HG02884 (cell line): ENCODE measurements around the gene HOXD9.

Source experiments
- ATAC-seq: cut with Tn5 transposase; IDR thresholded peaks from one replicate; pipeline ENCODE4 v1.9.1; 2021; ENCODE audit warnings: mild to moderate bottlenecking, moderate library complexity; ENCODE audit not compliant: unreplicated experiment

The HOXD9 gene

DNA sequence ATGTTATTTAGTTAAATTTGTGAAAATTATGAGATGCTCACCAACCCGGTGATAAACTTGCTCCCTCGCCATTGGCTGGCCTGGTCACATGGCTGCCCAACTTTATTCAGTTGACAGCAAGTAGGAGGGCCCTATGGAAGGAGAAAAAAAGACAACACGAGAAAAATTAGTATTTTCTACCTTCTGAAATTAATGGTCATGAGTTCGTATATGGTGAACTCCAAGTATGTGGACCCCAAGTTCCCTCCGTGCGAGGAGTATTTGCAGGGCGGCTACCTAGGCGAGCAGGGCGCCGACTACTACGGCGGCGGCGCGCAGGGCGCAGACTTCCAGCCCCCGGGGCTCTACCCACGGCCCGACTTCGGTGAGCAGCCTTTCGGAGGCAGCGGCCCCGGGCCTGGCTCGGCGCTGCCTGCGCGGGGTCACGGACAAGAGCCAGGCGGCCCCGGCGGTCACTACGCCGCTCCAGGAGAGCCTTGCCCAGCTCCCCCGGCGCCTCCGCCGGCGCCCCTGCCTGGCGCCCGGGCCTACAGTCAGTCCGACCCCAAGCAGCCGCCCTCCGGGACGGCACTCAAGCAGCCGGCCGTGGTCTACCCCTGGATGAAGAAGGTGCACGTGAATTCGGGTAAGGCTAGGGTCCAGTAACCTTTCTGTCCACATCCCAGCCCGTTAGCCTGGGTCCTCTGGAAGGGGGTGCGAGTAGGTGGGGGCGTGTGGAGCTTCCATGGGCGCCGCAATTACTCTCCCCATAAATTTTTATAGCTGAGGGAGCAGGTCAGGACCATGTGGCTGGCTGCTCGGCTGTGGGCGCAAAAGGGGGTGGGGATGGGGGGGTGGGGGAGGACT is 29.1 kb downstream of the HOXD9 start, which contains the start of gene HOXD4:
HOXD4 (plus strand) TSS at position 109 of the 846 bp plus-strand sequence; CDS start at position 193, 84 bp downstream.
- ATAC-seq: no peak

DNA sequence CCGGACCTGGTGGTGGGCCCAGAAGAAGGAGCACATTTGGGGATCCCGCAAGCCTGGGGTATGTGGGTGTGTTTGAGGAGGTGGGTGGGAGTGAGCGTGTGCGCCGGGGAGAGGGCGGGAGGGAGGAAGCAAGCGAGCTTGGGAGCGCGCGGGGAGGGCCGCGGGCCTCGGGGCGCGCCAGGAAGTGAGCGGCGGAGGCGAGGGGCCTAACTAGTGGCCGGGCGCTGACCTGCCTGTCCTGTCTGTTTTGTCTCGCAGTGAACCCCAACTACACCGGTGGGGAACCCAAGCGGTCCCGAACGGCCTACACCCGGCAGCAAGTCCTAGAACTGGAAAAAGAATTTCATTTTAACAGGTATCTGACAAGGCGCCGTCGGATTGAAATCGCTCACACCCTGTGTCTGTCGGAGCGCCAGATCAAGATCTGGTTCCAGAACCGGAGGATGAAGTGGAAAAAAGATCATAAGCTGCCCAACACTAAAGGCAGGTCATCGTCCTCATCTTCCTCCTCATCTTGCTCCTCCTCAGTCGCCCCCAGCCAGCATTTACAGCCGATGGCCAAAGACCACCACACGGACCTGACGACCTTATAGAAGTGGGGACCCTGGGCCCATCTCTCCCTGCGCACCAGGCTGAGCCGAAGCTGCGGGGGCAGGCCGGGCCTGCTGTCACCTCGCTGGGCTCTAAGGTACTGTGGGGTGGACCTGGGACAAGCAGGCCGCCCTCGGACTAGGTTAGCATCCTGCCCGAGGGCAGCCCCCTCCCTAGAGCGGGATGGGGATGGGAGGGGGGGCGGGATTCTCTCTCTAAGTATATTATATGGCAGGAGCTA is 30.0 kb downstream of the HOXD9 start:
- ATAC-seq: no peak

DNA sequence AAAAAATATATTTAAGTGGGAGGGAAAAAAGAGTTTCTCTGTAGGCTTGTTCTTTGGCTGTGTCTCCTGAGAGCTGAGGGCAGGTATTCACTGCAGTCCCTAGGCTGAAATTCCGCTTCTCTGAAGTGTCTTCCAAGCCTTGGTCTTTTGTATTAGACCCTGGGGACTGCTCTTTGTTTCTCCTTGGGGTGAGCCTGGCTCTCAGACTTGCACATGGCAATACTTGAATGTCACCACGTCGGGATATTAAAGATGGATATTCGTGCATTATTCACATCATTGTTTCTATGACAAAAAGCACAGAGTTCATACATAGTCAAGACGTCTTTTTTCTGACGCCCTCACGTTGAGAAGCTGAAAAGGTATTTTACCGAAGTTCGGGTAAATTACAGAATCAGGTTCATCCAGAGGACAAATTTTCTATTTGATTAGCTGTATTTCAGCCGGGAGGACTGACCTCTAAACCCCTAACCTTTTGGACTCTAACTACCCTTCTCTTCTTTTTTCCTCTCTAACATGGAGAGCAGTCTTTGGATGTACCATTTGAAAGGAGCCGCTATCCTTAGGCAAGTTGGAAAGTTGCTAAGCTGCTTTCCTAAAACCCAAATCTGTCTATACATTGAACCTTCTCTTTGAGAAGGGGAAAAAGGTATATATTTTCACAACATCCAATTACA is 32.2 kb downstream of the HOXD9 start:
- no peak for ATAC-seq

DNA sequence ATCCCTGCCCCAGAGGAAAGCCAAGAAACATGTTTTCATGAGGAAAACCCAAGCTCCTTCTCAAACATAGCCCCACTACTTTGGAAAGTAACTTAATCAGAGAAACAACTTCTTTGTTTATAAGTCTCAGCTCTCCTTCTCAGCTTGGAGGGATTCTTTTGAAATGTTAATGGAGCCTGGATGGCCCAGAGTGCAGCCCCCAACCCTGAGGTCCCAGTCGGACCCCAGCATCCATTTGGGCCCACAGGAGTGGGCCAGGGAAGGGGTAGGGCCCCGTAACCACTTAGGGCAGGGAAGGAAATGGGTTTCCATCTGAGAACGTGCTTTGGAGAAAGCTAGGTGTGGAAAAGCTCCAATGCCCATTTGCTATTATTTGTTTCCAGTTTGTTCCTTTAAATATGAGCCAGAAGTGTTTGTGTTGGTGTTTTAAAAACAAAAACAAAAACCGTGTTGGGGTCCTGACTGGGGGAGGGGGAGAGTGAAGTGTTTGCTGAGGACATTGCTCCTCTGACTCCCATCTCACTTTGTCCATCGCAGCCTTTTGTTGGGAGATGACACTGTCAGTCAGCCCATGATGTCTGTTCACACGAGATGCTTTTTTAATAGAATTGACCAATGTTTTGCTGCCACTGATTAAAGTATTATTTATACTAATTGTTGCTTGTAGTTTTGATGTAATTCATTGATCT is 33.0 kb downstream of the HOXD9 start:
- no peak for ATAC-seq

DNA sequence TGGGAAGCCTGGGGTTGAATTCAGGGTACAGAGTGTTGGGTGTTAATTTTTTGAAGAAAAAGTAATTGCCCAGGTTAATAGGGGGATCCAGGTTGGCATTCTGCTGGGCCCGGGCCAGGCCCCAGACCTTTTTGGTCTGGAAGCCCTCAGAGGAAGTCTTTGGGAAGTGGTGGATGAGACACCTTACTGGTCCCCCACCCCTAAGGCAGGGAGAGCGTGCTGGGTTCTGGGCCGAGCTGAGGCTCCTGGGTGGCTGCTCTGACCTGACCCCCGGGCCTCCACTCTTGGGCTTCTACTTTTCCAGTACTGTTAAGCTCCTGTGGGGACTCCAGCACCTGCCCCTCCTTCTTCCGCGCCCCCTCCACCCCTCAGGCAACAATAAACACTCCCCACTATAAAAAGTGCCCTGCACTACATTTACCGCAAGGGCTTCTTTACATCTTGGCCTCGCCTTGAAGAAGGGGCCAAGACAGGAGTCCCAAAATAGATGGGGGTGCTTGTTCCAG is 33.8 kb downstream of the HOXD9 start:
- ATAC-seq: no peak

DNA sequence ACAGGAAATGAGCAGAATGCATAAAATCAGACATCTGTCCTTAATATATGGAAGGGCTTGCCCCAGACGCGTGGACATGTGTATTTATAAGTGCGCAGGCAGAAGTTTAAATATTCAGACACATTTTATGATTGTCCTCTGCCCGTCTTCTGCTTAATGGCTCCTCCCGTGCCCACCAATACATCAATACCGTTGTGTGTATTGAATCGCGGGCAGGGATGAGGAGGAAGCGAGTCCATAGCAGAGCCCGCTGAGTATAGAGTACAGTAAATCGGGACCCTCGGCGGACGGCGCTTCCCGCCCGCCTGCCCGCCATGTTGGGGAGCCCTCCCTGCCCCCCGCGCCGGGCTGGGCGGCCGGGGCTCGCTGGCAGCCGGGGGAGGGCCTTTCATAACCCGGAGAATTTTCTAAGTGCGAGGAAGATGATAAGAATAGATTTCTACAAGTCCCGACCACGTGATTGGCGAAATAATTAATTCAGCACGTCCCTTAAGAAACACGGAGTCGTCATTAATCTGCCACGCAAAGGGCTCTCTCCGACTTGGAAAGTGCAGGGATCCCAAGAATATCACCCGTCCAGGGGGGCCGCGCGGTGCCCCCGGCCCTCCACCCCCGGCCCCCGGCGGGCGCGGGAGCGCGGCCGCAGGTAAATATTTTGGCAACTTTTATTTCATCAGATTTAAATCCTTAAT is 34.4 kb downstream of the HOXD9 start, which contains the start of gene HOXD3:
HOXD3 (plus strand) TSS at position 501 of the 692 bp plus-strand sequence. CDS start 11,808 bp downstream, outside the sequence.
- no peak for ATAC-seq

DNA sequence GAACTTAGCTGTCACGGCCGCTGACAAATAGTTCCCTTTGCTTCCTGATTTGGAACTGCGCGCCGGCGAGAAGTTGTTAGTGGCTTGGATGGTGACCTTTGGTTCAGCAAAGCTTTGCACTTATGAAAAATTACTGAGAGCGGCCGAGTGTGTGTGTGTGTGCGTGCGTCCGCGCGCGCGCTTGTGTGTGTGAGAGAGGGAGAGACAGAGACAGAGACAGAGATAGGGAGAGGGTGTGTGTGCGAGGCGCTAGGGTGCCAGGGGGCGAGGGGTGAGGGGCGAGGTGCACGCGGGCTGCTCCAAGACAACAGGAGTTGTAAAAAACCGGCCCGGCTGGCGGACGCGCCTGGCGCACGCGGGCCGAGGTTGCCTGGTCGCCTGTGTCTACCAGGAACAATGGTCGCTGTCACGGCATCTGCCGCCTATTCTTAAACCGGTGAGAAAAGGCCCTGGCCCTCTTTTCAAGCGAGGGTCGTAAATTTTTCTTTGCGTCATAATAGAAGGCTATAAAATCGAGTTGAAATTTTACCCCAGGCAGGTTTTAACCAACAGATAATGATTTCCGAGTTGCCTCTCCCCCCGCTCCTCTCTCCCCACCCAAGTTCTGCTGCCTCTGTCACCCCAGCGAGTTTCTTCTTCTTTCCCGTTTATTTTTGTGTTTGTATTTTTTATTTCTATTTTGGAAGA is 35.1 kb downstream of the HOXD9 start:
- ATAC-seq: no peak

DNA sequence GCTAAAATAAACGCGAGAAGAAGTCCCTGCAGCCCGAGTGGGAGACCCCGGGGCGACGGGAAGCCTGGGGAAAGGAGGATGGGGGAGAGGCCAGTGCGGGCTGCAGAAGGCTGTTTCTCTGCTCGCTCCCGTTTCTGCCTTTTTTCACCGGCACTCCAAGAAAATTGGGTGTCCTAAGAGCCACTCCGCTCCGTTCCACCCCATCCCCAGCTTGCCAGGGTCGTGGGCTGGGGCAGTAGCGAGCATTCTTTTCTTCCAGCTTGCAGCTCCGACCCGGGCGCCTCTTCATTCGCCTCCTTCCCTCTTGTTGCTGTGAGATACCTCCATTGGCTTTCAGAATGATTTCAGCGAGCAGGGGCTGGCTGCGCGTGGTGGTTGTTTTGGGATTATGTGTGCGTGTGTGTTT is 35.7 kb downstream of the HOXD9 start:
- no peak for ATAC-seq

DNA sequence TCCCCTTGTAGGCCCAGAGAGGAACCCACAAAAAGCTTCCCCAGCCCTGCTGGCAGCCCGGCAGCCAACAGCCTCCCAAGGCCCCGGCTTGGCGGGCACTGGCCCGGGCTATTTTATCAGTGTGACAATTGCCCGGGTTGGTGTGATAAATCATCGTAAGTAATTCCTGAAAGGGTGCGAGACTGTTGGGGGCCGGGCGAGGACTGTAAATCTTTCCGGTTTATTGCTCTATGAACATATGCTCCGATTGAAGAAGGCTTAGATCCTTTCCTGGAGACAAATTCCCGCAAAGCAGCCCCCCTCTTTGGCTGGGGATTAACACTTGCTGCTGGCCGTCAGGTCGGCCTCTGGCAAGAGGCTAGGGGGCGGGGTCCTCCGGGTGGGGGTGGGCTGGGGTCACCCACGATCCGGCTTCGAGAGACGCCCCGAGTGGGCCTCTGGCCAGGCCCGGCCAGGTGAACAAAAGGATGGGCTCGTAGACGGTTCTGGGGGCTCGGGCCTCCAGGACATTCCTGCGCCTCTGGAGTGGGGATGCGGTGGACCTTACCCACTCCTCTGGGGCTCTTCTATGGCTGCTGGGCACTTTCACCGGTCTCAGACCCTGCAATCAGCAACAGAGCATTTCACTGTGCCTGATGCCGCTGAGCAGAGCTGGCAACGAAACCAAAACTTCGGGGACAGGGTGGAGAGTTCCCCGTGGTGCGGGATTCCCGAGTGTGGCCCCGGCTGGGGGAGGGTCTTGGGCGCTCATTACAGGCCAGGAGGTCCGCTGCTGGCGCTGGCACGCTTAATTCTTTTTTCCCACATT is 36.5 kb downstream of the HOXD9 start:
- no peak for ATAC-seq

DNA sequence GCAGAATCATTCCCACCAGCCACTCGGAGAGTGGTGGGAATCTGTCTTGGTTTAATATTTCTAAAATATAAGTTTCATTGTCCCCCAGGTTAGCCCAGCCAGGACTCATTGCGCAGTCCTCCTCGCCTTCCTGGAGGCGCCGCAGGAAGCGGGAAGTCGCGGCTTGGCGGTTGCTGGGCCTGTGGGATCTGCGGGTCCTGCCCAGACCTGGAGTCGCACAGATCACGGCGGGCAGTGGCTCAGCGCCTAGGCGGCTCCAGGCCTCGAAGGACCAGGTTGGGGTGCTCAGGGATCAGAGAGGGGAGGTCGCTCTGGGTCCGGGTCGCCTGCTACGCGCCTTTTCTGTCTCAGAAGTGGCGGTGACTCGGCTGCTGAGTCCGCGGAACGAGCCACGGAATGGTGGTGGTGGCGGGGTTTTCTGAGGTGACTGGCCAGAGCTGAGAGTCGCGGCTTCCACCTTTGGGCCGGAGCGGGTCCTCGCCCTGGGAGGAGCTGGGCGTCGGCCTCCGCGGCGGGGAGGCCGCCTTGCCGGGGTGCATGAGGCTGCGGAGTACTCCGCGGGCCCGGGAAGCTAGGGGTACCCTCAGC is 37.2 kb downstream of the HOXD9 start:
- no peak for ATAC-seq

DNA sequence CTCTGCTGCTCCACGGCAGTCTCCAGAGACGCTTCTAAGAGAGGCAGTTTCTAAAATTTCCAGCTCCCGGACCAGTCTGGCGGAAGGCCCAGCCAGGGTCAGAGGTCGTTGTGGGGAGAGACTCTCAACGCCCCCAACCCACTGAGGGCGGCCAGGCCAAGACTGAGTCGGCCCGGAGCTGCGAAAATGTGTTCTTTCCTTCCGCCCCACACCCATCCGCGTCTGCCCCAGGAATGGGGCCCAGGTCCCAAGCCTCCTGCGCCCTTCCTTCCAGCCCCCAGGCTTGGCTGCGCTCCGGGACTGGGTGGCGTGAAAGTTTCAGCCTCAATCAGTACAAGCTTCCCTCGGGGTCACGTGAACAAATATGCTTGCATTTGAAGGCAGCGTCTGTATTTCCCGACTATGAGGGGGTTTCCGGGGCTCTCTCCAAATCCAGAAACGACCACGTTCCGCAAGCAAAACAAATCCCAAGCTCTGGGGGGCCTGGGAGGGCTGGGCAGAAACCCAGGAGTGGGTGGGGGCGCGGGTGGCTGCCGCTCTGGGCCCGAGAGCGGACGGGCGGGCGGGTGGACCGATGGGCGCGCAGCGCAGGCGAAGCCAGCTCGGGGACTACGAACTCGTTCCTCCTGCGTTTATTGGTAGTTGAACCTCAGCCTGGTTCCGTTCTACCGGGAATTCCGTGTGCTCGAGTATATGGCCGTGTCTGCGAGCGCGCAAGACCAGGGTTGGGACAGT is 37.9 kb downstream of the HOXD9 start:
- ATAC-seq: no peak

DNA sequence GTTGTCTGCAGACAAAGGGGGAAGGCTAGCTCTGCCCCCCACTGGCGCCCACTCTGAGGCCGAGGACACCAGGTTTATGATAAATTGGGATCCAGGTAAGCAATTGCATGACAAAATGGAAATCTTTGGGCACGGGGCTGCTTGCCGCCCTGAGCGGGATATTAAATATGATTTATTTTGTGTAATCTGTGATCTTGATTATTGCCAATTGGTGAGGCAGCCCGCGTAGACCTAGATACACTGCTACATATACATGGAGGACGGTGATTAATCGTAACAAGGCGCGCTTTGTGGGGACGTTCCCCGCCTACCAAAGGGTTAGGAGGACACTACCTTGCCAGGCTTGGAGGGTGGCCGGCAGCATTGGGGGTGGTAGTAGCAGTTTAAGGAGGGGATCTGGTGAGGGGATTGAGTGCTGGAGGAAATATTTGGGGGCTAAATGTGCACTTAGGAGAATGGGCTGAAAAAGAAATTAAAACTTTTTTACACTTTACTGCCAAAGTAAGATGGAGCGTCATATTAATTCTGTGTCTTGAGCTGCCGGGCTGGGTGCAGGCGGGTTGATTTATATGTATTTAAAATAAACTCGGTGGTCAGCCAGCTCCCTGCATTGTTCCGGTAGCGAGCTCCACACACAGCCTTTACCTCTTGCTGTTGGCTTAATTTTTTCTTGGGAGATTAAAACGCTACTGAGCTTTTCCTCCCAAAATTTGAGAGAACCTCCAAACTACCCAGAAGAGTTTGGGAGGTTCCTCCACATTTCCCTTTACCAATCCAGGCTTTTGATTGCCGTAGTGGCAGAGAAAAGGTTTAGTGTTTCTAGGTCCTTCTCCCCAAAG is 38.7 kb downstream of the HOXD9 start:
- ATAC-seq: no peak

DNA sequence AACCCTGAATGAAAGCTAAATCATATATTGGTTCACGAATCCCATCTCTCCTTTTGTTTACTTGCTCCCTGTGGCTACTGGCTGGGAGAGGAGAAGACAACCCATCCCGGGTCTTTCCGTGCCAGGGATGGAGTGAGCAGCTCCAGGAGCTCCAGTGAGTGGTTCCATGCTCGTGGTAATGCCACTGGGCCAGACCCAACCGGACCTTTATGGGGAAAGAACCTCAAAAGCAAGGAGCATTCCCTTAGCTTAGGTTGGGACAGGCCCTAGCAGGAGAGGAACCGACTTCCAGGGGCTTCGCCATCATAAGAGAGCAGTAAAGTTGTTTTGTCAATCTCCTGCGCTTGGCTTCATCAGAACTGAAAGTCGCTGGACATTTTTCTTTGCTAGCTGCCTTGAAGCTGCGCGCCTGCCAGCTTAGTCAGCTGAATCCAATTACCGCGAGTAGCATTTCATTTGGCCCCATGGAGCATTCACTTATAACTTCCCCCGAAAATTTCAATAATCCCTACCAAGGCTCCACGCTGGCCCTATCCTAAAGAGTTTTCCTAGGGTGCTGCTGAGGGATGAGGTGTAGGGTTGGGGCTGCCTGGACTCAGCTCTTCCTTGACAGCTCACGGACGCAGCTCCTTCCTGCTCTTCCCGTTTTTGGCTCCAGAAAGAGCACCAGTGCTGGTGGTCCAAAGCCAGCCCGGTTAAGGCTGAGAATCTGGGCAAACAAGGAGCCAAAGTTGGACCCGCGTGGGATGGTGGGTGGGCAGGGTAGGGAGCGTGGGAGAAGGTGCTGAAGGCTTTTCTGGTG is 39.5 kb downstream of the HOXD9 start:
- no peak for ATAC-seq

DNA sequence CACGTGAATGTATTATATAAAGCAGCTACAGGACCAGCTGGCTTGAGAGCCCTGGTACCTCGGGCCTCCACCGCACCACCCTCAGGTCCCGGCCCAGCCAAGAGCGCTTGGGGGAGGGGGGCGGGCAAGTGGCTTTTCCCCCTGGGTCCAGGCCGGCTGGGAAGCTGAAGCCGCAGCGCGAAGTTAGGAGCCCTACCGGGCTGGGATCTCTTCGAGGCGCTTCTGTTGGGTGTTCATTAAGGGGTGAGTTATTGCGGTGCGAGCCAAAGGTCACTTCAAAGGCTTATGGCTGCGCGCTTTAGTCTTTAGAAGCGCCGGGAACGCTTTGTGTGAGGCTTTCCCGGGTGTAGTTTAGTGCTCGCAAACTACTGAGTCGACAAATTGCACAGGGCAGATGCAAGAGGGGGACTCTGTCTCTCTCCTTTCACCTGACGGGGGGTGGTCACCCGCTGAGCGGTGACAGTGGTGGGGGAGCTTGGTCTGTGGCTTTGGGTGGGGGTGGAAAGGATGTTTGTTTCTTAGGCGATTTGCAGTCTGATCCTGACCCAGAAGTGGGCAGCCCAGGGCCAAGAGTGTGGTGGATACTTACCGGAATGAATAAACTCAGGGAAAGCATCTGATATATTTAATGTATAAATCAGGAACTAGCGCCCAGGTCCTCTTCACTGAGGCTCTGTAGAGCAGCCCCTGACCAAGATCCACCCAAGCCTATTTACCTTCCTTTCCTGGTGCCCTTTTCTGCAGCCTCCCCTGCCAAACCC is 40.6 kb downstream of the HOXD9 start:
- ATAC-seq: no peak

DNA sequence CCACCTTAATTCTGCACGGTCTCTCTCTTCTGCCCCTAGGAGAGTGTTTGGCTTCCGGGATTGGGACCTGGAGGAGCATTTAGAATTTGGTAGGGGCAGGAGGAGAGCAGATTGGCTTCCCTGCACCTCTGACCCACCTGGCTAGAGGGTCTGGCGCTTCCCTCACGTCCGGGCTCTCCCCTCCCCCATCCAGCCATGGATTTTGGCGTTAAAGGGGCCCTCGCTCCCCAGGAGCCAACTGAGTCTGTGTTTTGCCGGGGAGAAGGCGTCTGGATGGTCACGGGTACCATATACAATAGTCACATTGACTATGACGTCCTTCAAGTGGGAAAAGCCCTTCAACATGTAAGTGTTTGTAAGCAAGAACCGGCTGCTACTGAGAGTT is 41.1 kb downstream of the HOXD9 start:
- ATAC-seq: no peak
